ENCODE data around the gene SCFD1.
"Not testable (repeated sequence)": the region's sequence is repeated elsewhere in the genome, so short reads cannot be mapped to it uniquely, and the experiment has no call there.

SCFD1 gene

GRCh38 chr14:30585204-30585603 is 36.9 kb upstream of the SCFD1 start:
- Histone ChIP-seq H3K9me3 (ENCODE audit: control insufficient read depth, insufficient read depth, low read length) (no peaks in the 10 kb centered on the region), H3K4me3 (ENCODE audit: low read length) (no peak overlapping the region), H3K4me1 (ENCODE audit: control insufficient read depth, insufficient read depth, low read length) (no peaks in the 10 kb centered on the region), H3K27me3 (ENCODE audit: control insufficient read depth, insufficient read depth, low read length) (no peaks in the 10 kb centered on the region), H3K36me3 (ENCODE audit: control insufficient read depth, insufficient read depth, low read length) (no peaks in the 10 kb centered on the region; the same call in 1 of the 2 replicates), H3K27ac (ENCODE audit: low read length) (no peak overlapping the region)
- no peak for DNase-seq (ENCODE audit: low read depth, low spot score)

GRCh38 chr14:30587141-30587540 is 35.0 kb upstream of the SCFD1 start:
- H3K27ac ChIP-seq (ENCODE audit: low read length), result no peak overlapping the region
- WGBS (ENCODE audit: insufficient coverage, insufficient read length), result no CpG with 5 or more reads among the region's 3 CpGs
- H3K36me3 ChIP-seq (ENCODE audit: control insufficient read depth, insufficient read depth, low read length), result no peaks in the 10 kb centered on the region; the same call in 1 of the 2 replicates
- no peak for DNase-seq (ENCODE audit: low read depth, low spot score)
- H3K9me3 ChIP-seq (ENCODE audit: control insufficient read depth, insufficient read depth, low read length), result no peaks in the 10 kb centered on the region
- no peaks in the 10 kb centered on the region for H3K27me3 ChIP-seq (ENCODE audit: control insufficient read depth, insufficient read depth, low read length)
- H3K4me1 ChIP-seq (ENCODE audit: control insufficient read depth, insufficient read depth, low read length), result no peaks in the 10 kb centered on the region
- H3K4me3 ChIP-seq (ENCODE audit: low read length), result no peak overlapping the region

GRCh38 chr14:30588873-30589272 is 33.2 kb upstream of the SCFD1 start:
- H3K4me3 ChIP-seq (ENCODE audit: low read length), result no peak overlapping the region
- H3K36me3 ChIP-seq (ENCODE audit: control insufficient read depth, insufficient read depth, low read length), result no peaks in the 10 kb centered on the region; the same call in 1 of the 2 replicates
- no peak for DNase-seq (ENCODE audit: low read depth, low spot score)
- H3K27me3 ChIP-seq (ENCODE audit: control insufficient read depth, insufficient read depth, low read length), result no peaks in the 10 kb centered on the region
- H3K9me3 ChIP-seq (ENCODE audit: control insufficient read depth, insufficient read depth, low read length), result no peaks in the 10 kb centered on the region
- no peak overlapping the region for H3K27ac ChIP-seq (ENCODE audit: low read length)
- H3K4me1 ChIP-seq (ENCODE audit: control insufficient read depth, insufficient read depth, low read length), result no peaks in the 10 kb centered on the region

- no peaks in the 10 kb centered on the region for H3K4me1 ChIP-seq (ENCODE audit: control insufficient read depth, insufficient read depth, low read length)
- H3K4me3 ChIP-seq (ENCODE audit: low read length), result no peak overlapping the region
- H3K9me3 ChIP-seq (ENCODE audit: control insufficient read depth, insufficient read depth, low read length), result no peaks in the 10 kb centered on the region
- H3K36me3 ChIP-seq (ENCODE audit: control insufficient read depth, insufficient read depth, low read length), result peaks cover 11% of the 10 kb centered on the region; the same call in 1 of the 2 replicates
- H3K27ac ChIP-seq (ENCODE audit: low read length), result no peak overlapping the region
- DNase-seq (ENCODE audit: low read depth, low spot score), result no peak
- no peaks in the 10 kb centered on the region for H3K27me3 ChIP-seq (ENCODE audit: control insufficient read depth, insufficient read depth, low read length)
- WGBS (ENCODE audit: insufficient coverage, insufficient read length), result no CpG with 5 or more reads among the region's 1 CpG
Measured at GRCh38 chr14:30596935-30597334, 25.2 kb upstream of the SCFD1 start.

- Histone ChIP-seq H3K4me3 (ENCODE audit: low read length) (no peak overlapping the region), H3K36me3 (ENCODE audit: control insufficient read depth, insufficient read depth, low read length) (peaks cover 11% of the 10 kb centered on the region; the same call in 1 of the 2 replicates), H3K27me3 (ENCODE audit: control insufficient read depth, insufficient read depth, low read length) (no peaks in the 10 kb centered on the region), H3K4me1 (ENCODE audit: control insufficient read depth, insufficient read depth, low read length) (no peaks in the 10 kb centered on the region), H3K9me3 (ENCODE audit: control insufficient read depth, insufficient read depth, low read length) (no peaks in the 10 kb centered on the region), H3K27ac (ENCODE audit: low read length) (no peak overlapping the region)
- DNase-seq (ENCODE audit: low read depth, low spot score), result no peak
Measured at GRCh38 chr14:30597504-30597903, 24.6 kb upstream of the SCFD1 start.

GRCh38 chr14:30600922-30601918 is 20.9 kb upstream of the SCFD1 start:
- H3K4me1 ChIP-seq (ENCODE audit: control insufficient read depth, insufficient read depth, low read length), result no peaks in the 10 kb centered on the region
- no peak overlapping the region for H3K4me3 ChIP-seq (ENCODE audit: low read length)
- no peaks in the 10 kb centered on the region for H3K27me3 ChIP-seq (ENCODE audit: control insufficient read depth, insufficient read depth, low read length)
- no peak for DNase-seq (ENCODE audit: low read depth, low spot score)
- no CpG with 5 or more reads among the region's 8 CpGs for WGBS (ENCODE audit: insufficient coverage, insufficient read length)
- H3K27ac ChIP-seq (ENCODE audit: low read length), result no peak overlapping the region
- H3K9me3 ChIP-seq (ENCODE audit: control insufficient read depth, insufficient read depth, low read length), result no peaks in the 10 kb centered on the region
- H3K36me3 ChIP-seq (ENCODE audit: control insufficient read depth, insufficient read depth, low read length), result peaks cover 20% of the 10 kb centered on the region; the same call in 1 of the 2 replicates

- DNase-seq (ENCODE audit: low read depth, low spot score), result no peak
- Histone ChIP-seq H3K27me3 (ENCODE audit: control insufficient read depth, insufficient read depth, low read length) (no peaks in the 10 kb centered on the region), H3K27ac (ENCODE audit: low read length) (no peak overlapping the region), H3K4me3 (ENCODE audit: low read length) (no peak overlapping the region), H3K4me1 (ENCODE audit: control insufficient read depth, insufficient read depth, low read length) (no peaks in the 10 kb centered on the region), H3K9me3 (ENCODE audit: control insufficient read depth, insufficient read depth, low read length) (no peaks in the 10 kb centered on the region), H3K36me3 (ENCODE audit: control insufficient read depth, insufficient read depth, low read length) (peaks cover 20% of the 10 kb centered on the region; the same call in 1 of the 2 replicates)
- no CpG with 5 or more reads among the region's 3 CpGs for WGBS (ENCODE audit: insufficient coverage, insufficient read length)
Measured at GRCh38 chr14:30603402-30603801, 18.7 kb upstream of the SCFD1 start.

- not testable (repeated sequence) for H3K4me1 ChIP-seq (ENCODE audit: control insufficient read depth, insufficient read depth, low read length); H3K9me3 ChIP-seq (ENCODE audit: control insufficient read depth, insufficient read depth, low read length); H3K27ac ChIP-seq (ENCODE audit: low read length); H3K4me3 ChIP-seq (ENCODE audit: low read length); DNase-seq (ENCODE audit: low read depth, low spot score); H3K27me3 ChIP-seq (ENCODE audit: control insufficient read depth, insufficient read depth, low read length)
- no CpG with 5 or more reads among the region's 8 CpGs for WGBS (ENCODE audit: insufficient coverage, insufficient read length)
- peaks cover 20% of the 10 kb centered on the region; the same call in 1 of the 2 replicates for H3K36me3 ChIP-seq (ENCODE audit: control insufficient read depth, insufficient read depth, low read length)
Measured at GRCh38 chr14:30604696-30605095, 17.4 kb upstream of the SCFD1 start.

- DNase-seq (ENCODE audit: low read depth, low spot score), result no peak
Measured at GRCh38 chr14:30607156-30607780, 14.9 kb upstream of the SCFD1 start.

GRCh38 chr14:30608533-30609006 is 13.5 kb upstream of the SCFD1 start:
- no peak overlapping the region for H3K27ac ChIP-seq (ENCODE audit: low read length)
- DNase-seq (ENCODE audit: low read depth, low spot score), result no peak

More at GRCh38 chr14:30607156-30607780, 14.9 kb upstream of the SCFD1 start:
- no CpG with 5 or more reads among the region's 1 CpG for WGBS (ENCODE audit: insufficient coverage, insufficient read length)
- H3K9me3 ChIP-seq (ENCODE audit: control insufficient read depth, insufficient read depth, low read length), result no peaks in the 10 kb centered on the region
- H3K27ac ChIP-seq (ENCODE audit: low read length), result no peak overlapping the region
- no peak overlapping the region for H3K4me3 ChIP-seq (ENCODE audit: low read length)
- H3K4me1 ChIP-seq (ENCODE audit: control insufficient read depth, insufficient read depth, low read length), result no peaks in the 10 kb centered on the region
- H3K27me3 ChIP-seq (ENCODE audit: control insufficient read depth, insufficient read depth, low read length), result no peaks in the 10 kb centered on the region
- H3K36me3 ChIP-seq (ENCODE audit: control insufficient read depth, insufficient read depth, low read length), result peaks cover 14% of the 10 kb centered on the region; the same call in 1 of the 2 replicates

More at GRCh38 chr14:30608533-30609006, 13.5 kb upstream of the SCFD1 start:
- Histone ChIP-seq H3K9me3 (ENCODE audit: control insufficient read depth, insufficient read depth, low read length) (no peaks in the 10 kb centered on the region), H3K4me1 (ENCODE audit: control insufficient read depth, insufficient read depth, low read length) (no peaks in the 10 kb centered on the region), H3K36me3 (ENCODE audit: control insufficient read depth, insufficient read depth, low read length) (peaks cover 9% of the 10 kb centered on the region; the same call in 1 of the 2 replicates), H3K27me3 (ENCODE audit: control insufficient read depth, insufficient read depth, low read length) (no peaks in the 10 kb centered on the region), H3K4me3 (ENCODE audit: low read length) (no peak overlapping the region)
- WGBS (ENCODE audit: insufficient coverage, insufficient read length), result no CpG with 5 or more reads among the region's 5 CpGs

Data from iPS DF 6.9 (cell line).